NCI-H748 (cell line): ENCODE data around the gene DLX6.

Source experiments
- DNase-seq: peaks from one replicate; lab custom pipeline; 2025; ENCODE audit not compliant: unreplicated experiment; lab: John Stamatoyannopoulos, UW

The DLX6 gene

DNA sequence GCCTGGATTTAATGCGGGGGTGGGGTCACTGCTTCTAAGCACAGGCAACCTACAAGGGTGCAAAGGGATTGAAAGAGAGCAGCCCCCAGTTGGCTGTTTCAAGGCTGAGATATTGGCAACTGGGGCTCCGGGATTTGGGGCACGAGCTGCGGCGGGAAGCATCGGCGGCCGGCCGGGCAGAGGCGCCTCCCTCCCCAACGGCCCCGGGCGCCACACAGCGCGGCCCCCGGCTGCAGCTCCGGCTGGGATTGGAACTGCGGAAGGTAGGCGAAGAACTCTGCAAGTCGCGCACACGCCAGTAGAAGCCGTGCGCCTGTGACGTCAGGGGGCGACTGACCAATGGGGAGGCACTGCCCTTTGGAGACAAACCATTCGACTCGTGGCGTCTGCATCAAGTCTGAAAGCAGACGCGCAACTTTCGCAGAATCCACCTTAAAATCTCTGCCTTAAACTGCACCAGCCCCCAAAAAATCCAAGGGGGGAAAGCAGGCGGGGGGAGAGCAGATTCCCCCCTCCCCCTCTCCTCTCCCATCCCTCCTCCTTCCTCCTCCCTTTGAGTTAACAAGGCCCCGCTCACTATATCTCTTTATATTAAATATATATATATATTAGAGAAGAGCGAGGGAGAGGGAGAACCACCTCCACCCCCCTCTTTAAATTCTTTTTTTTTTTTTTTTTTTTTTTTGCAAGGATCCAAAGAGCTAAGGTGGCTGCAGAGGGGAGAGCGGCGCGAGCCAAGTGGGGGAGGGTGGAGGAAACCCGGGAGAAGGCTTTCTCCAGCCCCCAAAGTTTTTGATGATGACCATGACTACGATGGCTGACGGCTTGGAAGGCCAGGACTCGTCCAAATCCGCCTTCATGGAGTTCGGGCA is at the start of gene DLX6:
DLX6 (plus strand) TSS at position 371 of the 872 bp plus-strand sequence; CDS start at position 796, 425 bp downstream.
- peak; percentile 100 for DNase-seq

DNA sequence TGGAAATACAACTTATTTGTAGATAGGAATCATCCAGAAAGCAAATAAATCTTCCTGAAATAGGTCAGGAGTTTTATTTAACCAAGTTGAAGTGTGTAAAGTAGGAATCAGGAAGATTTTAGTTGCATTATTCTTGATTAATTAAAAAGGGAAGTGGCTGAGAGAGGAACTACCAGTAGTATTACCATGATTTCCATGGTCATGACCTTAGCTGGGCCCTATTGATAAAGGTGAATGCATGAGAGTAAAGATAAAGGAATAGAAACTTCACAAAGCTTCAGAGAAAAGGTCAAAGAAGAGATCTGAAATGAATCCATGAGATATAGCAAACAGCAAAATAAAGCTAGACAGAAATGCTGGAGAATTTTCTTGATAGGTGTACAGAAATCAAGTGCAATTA is 46.2 kb upstream of the DLX6 start:
- DNase-seq = no peak

DNA sequence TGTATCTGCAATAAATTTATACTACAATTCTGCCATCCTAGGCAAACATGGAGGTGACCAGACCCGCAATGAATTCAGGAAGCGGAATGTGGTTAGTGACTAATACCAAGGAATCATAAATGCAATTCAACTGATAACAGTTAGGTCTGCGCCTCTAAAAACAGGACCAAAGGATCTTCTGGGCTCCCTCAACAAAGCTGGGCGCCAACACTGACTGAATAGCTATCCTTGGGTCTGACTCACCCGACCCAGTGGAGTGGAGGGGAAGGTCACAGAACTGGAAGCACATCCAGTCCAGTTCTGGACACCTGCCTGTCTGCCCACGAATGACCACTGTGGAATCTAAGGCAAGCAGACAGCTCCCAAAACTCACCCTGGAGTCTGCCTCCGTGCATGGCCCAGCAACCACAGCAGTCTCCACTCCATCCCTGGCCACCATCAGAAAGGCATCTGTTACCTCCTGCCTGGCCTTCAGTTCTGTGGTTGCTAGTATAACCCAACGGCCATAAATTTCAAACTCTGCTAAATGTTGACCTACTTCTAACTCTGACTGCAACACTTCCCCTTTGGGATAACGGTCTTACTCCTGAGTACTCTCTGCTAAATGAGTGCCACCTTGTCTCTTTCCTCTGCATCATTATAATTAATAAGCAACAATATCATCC is 43.0 kb upstream of the DLX6 start:
- DNase-seq = no peak

DNA sequence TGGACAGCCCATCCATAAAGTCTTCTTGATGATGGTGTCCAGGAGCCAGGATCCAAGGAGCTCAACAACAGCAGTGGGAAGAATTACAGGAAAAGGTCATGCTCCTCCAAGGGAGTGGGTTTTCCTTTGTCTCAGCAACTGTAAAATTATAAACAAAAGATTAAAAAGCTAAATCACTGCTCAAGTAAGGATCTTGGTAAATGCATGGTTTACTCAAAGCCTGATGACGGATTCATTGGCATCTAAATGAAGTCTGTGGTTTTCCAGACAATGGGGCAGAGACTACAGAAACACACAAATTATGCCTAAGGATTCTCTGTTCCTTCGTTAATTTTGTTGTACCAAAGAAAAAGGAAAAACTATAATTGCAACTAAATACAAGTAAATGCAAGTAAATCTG is 36.4 kb upstream of the DLX6 start:
- DNase-seq = no peak

DNA sequence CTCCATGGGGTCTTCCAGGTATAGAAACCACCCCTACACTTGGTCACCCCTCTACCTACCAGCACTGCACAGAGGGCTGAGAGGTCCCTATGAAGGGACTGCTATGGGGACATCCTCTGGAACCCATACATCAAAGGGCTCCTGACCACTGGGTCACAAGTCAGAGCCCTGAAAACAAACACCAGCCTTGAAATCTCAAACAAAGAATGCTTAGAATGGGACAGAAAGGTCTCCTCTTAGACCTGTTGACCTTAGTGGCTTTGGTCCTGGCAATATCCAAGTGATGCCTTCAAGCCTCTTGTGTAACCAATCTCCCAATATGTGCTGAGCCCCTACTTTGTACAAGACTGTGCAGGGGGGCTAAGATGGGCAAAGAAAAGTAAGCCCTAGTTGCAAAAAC is 34.6 kb upstream of the DLX6 start:
- no peak for DNase-seq

DNA sequence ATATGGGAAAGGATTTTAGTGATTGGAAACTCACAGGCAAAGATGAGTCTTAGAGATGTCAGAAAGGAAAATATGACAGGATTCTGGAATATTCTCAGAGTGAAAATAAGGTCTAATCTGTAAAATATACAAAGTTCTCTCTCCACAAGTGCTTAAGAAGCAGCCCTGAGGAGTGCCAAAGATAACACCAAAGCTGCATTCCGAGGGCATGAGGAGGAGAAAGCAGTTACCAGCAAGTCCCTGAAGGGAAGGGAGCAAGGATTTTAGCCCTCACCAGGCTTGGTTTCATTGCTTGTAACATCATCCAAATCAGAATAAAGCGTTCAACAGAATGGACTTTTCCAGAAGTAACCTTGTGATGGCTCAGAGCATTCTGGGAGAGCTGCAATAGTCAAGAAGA is 31.4 kb upstream of the DLX6 start:
- DNase-seq = no peak

DNA sequence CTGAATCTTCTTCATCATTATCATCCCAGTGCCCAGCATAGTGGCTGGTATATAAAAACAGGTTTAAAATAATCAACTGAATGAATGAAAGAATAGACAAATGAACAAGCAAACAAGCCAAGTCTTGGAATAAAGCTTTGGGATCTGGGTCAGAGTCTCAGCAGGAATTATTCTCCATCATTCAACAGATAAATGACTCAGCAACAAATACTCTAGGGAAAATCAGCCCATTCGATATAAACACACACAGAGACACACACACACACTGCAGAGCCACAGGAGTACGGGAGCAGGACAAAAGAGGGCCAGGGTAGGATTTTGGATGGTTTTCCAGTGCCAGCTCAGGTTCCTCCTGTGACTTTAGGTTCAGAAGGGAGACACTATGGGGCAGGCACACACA is 29.2 kb upstream of the DLX6 start:
- no peak for DNase-seq

DNA sequence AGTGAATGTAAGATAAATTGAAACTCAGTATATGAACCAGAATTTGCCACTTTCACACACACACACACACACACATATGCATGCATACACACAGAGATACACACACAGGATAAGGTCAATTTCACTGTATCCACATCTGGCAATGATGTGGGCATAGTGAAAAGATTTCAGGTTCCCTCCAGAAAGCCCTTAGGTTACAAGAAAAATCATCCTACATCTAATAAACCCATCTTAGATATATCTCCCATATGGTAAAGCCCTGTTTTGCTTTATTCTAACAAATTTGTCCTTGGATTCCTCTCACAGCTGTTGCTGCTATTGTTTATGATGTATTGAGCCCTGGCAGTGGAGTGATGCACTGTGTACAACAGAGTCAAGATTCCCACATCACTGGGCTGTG is 27.9 kb upstream of the DLX6 start:
- DNase-seq = no peak

DNA sequence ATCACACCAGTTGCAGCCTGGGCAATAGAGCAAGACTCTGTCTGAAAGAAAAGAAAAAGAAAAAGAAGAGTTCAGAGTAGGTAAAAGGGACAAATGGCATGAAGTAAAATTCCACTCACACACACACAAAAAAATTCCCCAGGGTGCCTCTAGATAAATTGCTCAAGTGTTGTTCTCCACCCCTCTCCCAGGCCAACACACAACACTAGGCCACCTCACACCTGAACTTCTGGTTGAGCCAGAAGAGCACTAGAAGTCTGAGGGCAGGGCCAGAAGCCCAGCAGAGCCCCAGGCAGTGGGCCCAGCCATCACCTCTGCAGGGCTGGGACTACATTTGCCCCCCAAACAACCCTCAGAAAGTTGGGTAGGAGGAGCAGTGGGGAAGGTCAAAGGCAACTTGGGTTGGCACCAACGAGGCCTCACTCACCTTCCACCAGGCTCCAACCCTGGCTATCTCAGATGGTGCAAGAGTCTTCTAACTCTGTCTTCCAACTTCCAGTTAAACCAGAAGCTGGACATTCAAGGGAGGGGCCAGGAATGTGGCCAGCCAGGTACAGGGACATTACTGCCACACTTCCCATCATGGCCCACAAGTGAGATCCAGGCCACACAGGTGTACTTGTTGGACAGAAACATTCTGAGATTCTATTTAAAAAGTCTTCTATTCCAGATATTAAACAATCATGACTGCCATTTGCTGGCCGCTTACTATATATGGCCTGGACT is 25.6 kb upstream of the DLX6 start:
- DNase-seq = no peak

DNA sequence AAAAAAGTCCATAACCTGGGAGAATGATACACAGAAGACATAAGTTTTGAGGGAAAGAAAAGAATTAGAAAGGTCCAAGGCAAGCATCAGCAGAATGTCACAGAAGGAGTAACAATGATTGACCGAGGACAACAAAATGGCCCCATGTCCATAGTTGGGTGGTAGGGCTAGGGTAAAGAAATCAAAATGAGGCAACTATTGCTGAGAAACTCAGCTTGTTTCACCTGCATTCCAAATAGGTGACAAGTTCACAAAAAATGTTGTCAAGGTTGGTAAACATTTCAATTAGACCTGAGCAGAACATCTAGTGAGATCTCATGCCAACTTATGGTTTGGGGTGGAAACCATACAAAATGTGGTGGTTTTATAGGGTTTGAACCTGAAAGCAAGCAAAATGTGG is 22.8 kb upstream of the DLX6 start:
- DNase-seq = no peak

DNA sequence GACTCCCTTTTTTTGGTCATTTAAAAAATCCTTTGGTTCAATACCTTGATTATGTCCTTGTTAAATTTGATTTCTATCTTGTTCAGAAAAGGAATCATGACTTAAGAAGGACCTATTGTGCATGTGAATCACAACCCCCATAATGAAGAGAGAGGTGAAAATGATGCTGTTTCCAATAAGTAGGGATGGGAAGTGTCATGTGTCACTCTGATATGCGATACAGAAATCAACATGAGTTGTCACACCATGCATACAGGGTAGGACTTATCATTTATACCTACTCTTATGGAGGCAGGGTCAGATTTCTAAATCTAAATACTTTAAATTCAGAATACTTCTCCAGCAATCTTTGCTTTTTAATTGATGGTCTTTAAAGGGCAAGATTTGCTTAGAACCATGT is 19.4 kb upstream of the DLX6 start:
- peak; percentile 25 for DNase-seq

DNA sequence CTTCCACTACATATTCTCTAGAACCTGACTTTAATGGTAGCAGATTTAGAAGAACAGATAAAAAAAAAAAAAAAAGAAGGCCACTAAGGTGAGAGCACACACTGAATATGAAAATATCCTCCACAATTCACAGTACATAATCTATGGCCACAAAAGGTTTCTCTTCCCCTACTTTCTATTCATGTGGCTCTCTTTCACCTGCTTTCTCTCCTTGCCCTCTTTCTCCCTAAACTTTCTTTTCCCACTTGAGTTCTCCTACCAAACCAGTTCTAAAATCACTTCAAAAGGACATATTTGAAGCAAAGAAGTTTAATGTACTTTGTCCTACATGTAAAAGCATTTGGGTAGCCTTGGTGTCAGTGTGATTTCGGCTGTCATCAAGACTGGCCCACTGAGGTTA is 18.5 kb upstream of the DLX6 start:
- DNase-seq = no peak

DNA sequence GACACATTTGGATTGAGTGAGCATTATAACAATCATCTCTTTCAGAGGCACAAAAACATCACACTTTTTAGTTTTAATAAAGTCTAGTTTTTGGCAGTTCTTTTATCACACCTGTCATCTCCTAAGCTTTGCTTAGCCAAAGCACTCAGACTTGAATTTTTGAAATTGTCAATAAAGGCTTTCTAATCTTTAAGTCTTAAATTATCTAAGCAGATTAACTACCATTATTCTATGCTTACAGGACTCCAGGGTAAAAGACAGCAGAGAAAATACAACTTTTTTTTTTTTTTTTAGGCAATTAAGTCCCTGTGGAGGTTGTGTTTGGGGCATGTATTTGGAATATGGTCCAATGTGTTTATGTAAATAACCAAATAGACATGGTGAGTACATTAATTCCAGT is 17.6 kb upstream of the DLX6 start:
- DNase-seq = no peak

DNA sequence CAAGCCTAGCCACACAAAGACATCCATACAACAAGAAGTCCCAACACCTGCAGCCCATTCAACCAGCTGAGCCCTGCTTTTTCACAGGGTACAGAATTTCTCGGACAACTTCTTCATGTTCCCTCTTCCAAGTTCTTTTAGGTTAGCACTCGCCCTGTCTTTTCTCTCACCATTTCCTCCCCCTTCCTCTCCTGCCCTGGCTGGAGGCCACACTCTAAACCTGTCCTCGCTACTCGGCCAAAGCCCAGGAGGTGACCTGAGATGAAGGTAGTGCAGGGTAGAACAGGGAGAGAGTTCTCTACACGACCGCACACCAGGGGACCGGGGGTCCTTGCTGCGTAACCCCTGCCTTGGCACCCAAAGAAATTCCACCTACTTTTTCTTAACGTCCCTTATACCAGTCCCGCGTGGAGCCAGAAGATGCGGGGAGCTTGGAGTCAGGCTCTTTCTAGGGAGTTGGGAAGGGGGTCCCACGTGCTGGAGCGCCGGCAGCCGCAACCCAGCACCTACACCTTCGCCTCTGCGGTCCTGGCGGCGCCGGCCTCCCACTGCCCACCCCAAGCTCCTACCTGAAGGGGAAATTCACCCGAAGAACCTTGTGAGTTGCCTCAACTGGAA is 16.0 kb upstream of the DLX6 start:
- DNase-seq = no peak

DNA sequence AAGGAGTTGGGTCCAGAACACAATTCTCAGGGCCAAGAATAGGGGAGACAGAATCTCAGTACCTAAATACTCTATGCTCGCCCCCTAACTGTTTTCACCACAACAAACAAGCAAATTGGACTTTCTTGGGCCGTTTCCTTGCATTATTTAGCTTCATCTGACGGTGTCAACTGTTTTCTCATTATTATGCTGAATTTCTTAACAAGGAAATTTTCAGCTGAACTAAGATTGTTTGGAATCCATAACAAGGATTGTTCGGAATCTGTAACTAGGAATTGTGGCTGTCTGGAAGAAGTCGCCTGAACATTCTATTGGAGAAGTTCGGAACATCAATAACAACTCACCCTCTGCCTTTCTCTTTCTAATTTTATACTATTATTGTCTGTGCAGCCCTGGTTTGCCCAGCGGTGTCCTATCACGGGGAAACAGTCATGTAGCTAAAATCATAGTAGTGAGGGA is 15.5 kb upstream of the DLX6 start:
- DNase-seq = no peak

DNA sequence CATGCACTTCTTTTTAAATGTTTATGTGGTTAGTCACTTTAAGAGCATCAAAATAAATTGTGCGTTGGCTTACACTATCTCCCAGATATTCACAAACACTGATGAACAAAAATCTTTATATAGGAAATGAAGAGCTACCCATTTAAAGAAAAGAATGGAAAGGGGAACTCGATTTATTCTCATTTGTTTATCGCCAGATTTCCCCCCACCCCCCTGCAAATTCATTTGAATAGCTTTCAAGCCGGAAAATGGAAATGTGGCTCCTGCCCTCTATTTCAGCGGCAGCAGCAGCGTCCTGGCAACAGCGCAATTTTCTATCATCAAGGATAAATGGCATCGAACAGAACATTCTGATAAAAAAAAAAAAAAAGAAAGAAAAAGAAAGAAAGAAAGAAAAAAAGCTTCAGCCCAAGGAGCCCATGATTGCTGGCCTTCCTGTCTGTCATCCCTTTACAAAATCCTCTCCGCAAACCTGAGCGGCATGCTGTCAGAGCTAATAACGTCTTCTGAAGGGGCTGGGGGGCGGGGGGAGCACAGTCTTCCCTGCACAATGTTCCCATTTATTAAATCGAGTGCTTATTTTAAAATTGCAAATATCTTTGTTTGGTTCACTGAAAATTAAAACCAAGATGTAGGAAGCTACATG is 13.7 kb upstream of the DLX6 start:
- no peak for DNase-seq

DNA sequence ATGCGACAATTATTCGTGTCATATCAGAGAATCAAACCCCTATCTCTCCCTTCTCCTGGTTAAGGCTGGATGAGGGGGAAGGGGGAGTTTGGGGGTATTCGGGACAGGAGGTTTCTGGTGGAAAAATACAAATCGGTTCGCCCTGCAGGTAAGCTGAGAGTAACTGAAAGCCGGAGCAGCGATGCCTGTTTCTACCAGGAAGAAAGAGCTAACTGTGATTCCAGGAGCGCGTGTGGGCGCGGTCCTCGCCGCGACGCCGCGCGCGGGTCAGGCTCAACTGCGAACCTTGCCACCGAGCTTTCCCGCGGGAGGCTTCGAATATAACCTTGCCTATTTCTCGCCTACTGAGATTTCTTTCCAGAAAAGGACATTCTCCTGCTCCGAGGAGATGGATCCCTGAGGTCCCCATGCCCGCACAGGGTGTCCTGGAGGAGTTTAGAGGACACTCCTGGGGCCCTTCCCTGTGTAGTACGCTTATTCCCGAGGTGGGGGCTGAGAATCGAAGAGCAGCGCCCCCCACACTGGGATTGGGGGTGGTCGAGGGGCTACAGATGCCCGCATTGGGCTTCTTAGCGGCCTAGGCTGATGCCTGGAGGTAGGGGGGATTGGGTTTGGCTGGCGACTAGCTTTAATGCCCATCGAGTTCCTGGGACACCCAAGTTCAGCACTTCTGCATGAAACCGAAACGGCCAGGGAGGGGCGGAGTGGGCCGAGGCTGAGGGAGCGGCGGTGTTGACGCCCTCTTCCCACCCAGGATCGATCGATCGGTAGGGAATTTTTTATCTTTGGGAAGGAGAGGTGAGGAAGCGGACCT is 13.0 kb upstream of the DLX6 start:
- no peak for DNase-seq

DNA sequence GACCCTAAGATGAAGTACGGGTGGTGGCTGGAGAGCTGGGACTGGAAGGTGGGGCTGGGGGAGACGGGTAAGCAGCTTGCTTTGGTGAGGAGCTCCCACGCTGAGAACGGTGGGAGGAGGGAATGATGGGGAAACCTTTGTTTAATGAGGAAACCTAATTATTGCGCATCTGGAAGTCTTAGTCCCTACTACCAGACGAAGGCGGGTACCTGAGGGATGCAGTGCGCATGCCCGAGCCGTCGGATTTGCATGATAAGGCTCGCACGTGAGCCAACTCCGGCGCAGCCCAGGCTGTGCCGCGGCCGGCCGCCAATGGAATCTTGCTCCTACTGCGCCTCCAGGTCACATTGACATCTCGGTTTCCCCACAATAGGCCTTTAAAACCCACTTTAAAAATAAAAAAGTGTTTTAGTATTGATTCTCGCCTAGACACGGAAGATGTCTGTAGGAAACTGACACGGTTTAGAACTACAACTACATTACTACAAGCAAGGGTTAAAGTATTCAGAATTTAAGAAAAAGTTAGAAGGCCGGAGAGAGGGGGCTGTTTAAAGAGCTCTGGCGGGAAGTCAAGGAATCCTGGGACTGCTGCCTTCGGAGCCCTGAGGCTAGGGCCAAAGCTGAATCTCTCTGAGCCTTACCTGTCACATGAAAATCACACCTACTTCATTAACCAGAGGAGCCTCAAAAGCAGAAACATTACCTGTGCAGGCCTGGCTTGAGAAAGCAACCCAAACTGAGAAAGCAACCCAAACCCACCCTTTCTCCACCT is 12.1 kb upstream of the DLX6 start:
- no peak for DNase-seq

DNA sequence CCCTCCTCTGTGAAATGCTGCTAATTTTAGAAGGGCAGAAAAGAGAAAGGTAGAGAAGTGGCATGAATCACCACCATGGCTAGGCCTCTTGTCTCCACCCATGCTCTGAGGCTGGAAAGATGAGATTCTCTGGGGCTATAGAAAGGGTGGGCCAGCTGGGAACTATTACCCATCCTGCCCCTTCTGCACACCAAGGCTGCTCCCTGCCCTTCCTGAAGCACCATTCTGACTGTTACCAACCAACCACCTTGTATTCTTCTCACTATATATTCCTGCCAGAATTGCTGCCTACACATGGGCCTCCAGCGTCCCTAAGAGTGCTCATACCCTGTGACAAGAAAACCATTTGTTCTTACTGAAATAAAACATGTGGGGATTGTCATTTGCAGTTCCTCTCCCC is 11.4 kb upstream of the DLX6 start:
- DNase-seq = no peak
